ENCODE measurements around the gene NME2.

DNA sequence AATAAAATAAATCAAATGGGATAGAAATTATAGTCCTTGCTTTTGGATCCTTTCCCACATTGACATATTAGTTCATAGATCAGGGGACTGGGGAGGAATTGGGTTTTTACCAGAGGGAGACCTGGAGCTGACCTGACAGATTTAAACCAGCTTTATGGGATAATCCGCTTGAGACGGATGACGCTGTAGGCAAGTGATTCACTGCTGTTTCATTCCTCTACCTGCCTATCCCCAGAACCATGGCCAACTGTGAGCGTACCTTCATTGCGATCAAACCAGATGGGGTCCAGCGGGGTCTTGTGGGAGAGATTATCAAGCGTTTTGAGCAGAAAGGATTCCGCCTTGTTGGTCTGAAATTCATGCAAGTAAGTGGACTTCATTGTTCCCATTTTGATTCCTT lies 10.8 kb upstream of the NME2 start:
- TF ChIP-seq CTCF (conservative IDR thresholded peaks at IDR 0.05; ENCODE audit: low read depth, low read length) (no peak), EZH2 (IDR thresholded peaks at IDR 0.05; ENCODE audit: low read length, unreplicated experiment) (no peak)

All from PC-3 (cell line).